CD14-positive monocyte (primary cell): ENCODE results near the gene KLHL24. TPM values are rescaled to one million over a fixed set of nuclear protein-coding genes. Genes with fewer than 3 reads are reported as not detected.

ENCODE experiments used
- DNase-seq, 3 donors: peaks; one replicate each; pipeline ENCODE4 v3.0.0-alpha.2; 2011 to 2022
- H2AFZ ChIP-seq: 2 replicates; pipeline ENCODE4 v1.6.0; 2012; ENCODE audit warnings: mild to moderate bottlenecking, low read depth, low read length, inconsistent platforms; ENCODE audit not compliant: insufficient read depth, poor library complexity, severe bottlenecking
- H3K27ac ChIP-seq, 2 donors: 1 replicate in 1 of 2; 2 replicates in 1 of 2; pipeline ENCODE4 v1.5.1; 2012 to 2013; ENCODE audit warnings: low read length in 2 of 2, control low read depth in 1 of 2, inconsistent platforms in 1 of 2, low read depth in 1 of 2, mild to moderate bottlenecking in 1 of 2
- H3K27me3 ChIP-seq, 2 donors: one replicate each; pipeline versions ENCODE4 v1.6.0 to v1.6.1; 2011 to 2013; ENCODE audit warnings: low read length in 2 of 2; ENCODE audit not compliant: control insufficient read depth in 2 of 2, insufficient read depth in 2 of 2
- H3K36me3 ChIP-seq, 2 donors: replicated peaks in 1 of 2; 1 replicate in 1 of 2; 2 replicates in 1 of 2; pipeline versions ENCODE4 v1.5.1 to v1.6.1; 2012 to 2013; ENCODE audit warnings: low read length in 2 of 2, control low read depth in 1 of 2, inconsistent platforms in 1 of 2, mild to moderate bottlenecking in 1 of 2; ENCODE audit not compliant: insufficient read depth in 2 of 2, control insufficient read depth in 1 of 2
- H3K4me1 ChIP-seq, 2 donors: 1 replicate in 1 of 2; 2 replicates in 1 of 2; pipeline versions ENCODE4 v1.5.1 to v1.6.1; 2012 to 2013; ENCODE audit warnings: low read length in 2 of 2, control low read depth in 1 of 2, inconsistent platforms in 1 of 2, mild to moderate bottlenecking in 1 of 2, moderate library complexity in 1 of 2; ENCODE audit not compliant: insufficient read depth in 2 of 2, control insufficient read depth in 1 of 2
- H3K4me2 ChIP-seq: replicated peaks from 2 replicates; pipeline ENCODE3; 2012; ENCODE audit warnings: low read length, moderate library complexity, mild to moderate bottlenecking; ENCODE audit not compliant: poor library complexity, severe bottlenecking; ENCODE audit errors: extremely low read depth
- H3K4me3 ChIP-seq, 3 experiments: fragments of 200-600 bp in 1 of 3; sonication (generic) in 1 of 3; replicated peaks in 1 of 3; 1 replicate in 2 of 3; 2 replicates in 1 of 3; pipeline ENCODE4 v1.5.1; 2011 to 2013; ENCODE audit warnings: low read length in 3 of 3, mild to moderate bottlenecking in 3 of 3, control low read depth in 2 of 3, low read depth in 2 of 3, inconsistent platforms in 1 of 3, moderate library complexity in 1 of 3
- H3K79me2 ChIP-seq: 2 replicates; pipeline ENCODE4 v1.6.0; 2012; ENCODE audit warnings: mild to moderate bottlenecking, control low read depth, inconsistent platforms, low read length, moderate library complexity; ENCODE audit not compliant: insufficient read depth
- H3K9ac ChIP-seq: 2 replicates; pipeline ENCODE4 v1.6.0; 2017; ENCODE audit warnings: low read length, mild to moderate bottlenecking; ENCODE audit not compliant: insufficient read depth, poor library complexity, severe bottlenecking
- H3K9me3 ChIP-seq, 2 donors: replicated peaks in 1 of 2; 1 replicate in 1 of 2; 2 replicates in 1 of 2; pipeline versions ENCODE4 v1.5.1 to v1.6.1; 2012 to 2013; ENCODE audit warnings: low read length in 2 of 2, control low read depth in 1 of 2; ENCODE audit not compliant: control insufficient read depth in 1 of 2, insufficient read depth in 1 of 2
- H4K20me1 ChIP-seq: 2 replicates; pipeline ENCODE4 v1.6.0; 2012; ENCODE audit warnings: mild to moderate bottlenecking, low read length, control low read depth, moderate library complexity; ENCODE audit not compliant: insufficient read depth
- H3K27ac Mint-ChIP-seq, 7 donors: one replicate each; pipeline ENCODE4 v1.8.0; 2020; ENCODE audit warnings: mild to moderate bottlenecking in 7 of 7, mixed read lengths in 7 of 7, moderate library complexity in 6 of 7, inconsistent platforms in 2 of 7
- H3K27me3 Mint-ChIP-seq, 3 donors: one replicate each; pipeline ENCODE4 v1.8.0; 2021 to 2022; ENCODE audit warnings: low read depth in 3 of 3, mild to moderate bottlenecking in 3 of 3, mixed read lengths in 3 of 3, moderate library complexity in 3 of 3, inconsistent platforms in 1 of 3
- H3K36me3 Mint-ChIP-seq, 2 donors: one replicate each; pipeline ENCODE4 v1.8.0; 2020; ENCODE audit warnings: mixed read lengths in 2 of 2, inconsistent platforms in 1 of 2, mild to moderate bottlenecking in 1 of 2
- H3K4me1 Mint-ChIP-seq: one replicate; pipeline ENCODE4 v1.8.0; 2020; ENCODE audit warnings: mild to moderate bottlenecking, mixed read lengths
- H3K4me3 Mint-ChIP-seq, 2 donors: one replicate each; pipeline ENCODE4 v1.8.0; 2020; ENCODE audit warnings: mild to moderate bottlenecking in 2 of 2, mixed read lengths in 2 of 2, moderate library complexity in 1 of 2
- H3K9me3 Mint-ChIP-seq, 7 donors: one replicate each; pipeline ENCODE4 v1.8.0; 2020 to 2022; ENCODE audit warnings: mixed read lengths in 7 of 7, mild to moderate bottlenecking in 6 of 7, moderate library complexity in 6 of 7, inconsistent platforms in 2 of 7
- CTCF ChIP-seq: fragments of 200-600 bp; IDR thresholded peaks from one replicate; pipeline ENCODE4 v1.8.0; 2022; ENCODE audit warnings: antibody characterized with exemption, mild to moderate bottlenecking
- WGBS: methylation state at CpG from one replicate; pipeline ENCODE4 v1.1.5; 2013; ENCODE audit warnings: missing lambda C conversion rate; ENCODE audit not compliant: insufficient coverage; 5-methylcytosine and 5-hydroxymethylcytosine counted together
- intact Hi-C, 2 donors: fragments of 100-400 bp; cut with micrococcal nuclease; formaldehyde crosslinking; loops; one replicate each; pipeline versions ENCODE4 v1.15.0 to v1.15.1; 2023
- polyA plus RNA-seq, 3 donors: library from polyadenylated mRNA; depleted of rRNA in 1 of 3; unstranded in 2 of 3; stranded (reverse) in 1 of 3; fragments of 300-500 nt in 2 of 3; fragments of >200 nt in 1 of 3; fragmentation: Illumina TruSeq in 2 of 3; gene quantifications; 1 replicate in 2 of 3; 2 replicates in 1 of 3; pipeline ENCODE4 v1.2.3, GENCODE V29; 2012 to 2021

The KLHL24 gene
- polyA plus RNA-seq, 3 donors, result 24.1 to 31.7 (median 31.4) TPM

GRCh38 chr3:183645254-183645653 lies 9.8 kb downstream of the KLHL24 start:
- no peak overlapping the region for H3K27ac ChIP-seq
- Mint-ChIP-seq H3K4me3 (no peak overlapping the region), H3K36me3 (peaks cover 34 to 43% of the 10 kb centered on the region in 2 donors), H3K27ac (no peak overlapping the region), H3K9me3 (peaks cover 5 to 22% (median 14%) of the 10 kb centered on the region in 7 donors), H3K4me1 (no peaks in the 10 kb centered on the region), H3K27me3 (peaks cover 0 to 2% (median 0%) of the 10 kb centered on the region in 3 donors)
- DNase-seq, result no peak
- H3K4me3 ChIP-seq, result no peak overlapping the region
- no CpG with 5 or more reads among the region's 2 CpGs for WGBS
- no peak overlapping the region for H3K4me2 ChIP-seq
- H3K9me3 ChIP-seq, result peaks cover 2 to 15% of the 10 kb centered on the region in 2 donors
- H3K79me2 ChIP-seq, result peaks cover 46% of the 10 kb centered on the region
- H4K20me1 ChIP-seq, result peaks cover 68% of the 10 kb centered on the region
- no peaks in the 10 kb centered on the region for H3K4me1 ChIP-seq
- no peaks in the 10 kb centered on the region for H3K27me3 ChIP-seq
- TF ChIP-seq CTCF, result no peak
- intact Hi-C loops, result no loop called here
- peaks cover 36 to 47% of the 10 kb centered on the region in 2 donors for H3K36me3 ChIP-seq
- no peak overlapping the region for H3K9ac ChIP-seq
- H2AFZ ChIP-seq, result no peak overlapping the region

- DNase-seq, result no peak
- H3K4me2 ChIP-seq, result no peak overlapping the region
- H2AFZ ChIP-seq, result no peak overlapping the region
- H3K27me3 Mint-ChIP-seq, result no peaks in the 10 kb centered on the region
- H3K9me3 Mint-ChIP-seq, result peaks cover 29 to 57% (median 49%) of the 10 kb centered on the region in 7 donors
- peaks cover 27% of the 10 kb centered on the region for H3K79me2 ChIP-seq
- no peaks in the 10 kb centered on the region for H3K4me1 Mint-ChIP-seq
- no peaks in the 10 kb centered on the region for H3K27me3 ChIP-seq
- H3K27ac ChIP-seq, result no peak overlapping the region
- H3K9me3 ChIP-seq, result peaks cover 42 to 52% of the 10 kb centered on the region in 2 donors
- no peak overlapping the region for H3K4me3 ChIP-seq
- H3K9ac ChIP-seq, result no peak overlapping the region
- H3K36me3 Mint-ChIP-seq, result peaks cover 63 to 67% of the 10 kb centered on the region in 2 donors
- no peak for TF ChIP-seq CTCF
- intact Hi-C loops, result no loop called here
- 94% methylated on average over 2 of the region's 4 CpGs for WGBS
- peaks cover 56% of the 10 kb centered on the region for H4K20me1 ChIP-seq
- no peak overlapping the region for H3K4me3 Mint-ChIP-seq
- no peak overlapping the region for H3K27ac Mint-ChIP-seq
- no peaks in the 10 kb centered on the region for H3K4me1 ChIP-seq
- H3K36me3 ChIP-seq, result peaks cover 55 to 78% of the 10 kb centered on the region in 2 donors
Measured at GRCh38 chr3:183650554-183650953, 15.1 kb downstream of the KLHL24 start.
